GM21423 (cell line): Measurements from ENCODE around the gene ARID5B.
"Not testable (repeated sequence)": the region's sequence is repeated elsewhere in the genome, so short reads cannot be mapped to it uniquely, and the experiment has no call there.

Experiments
- ATAC-seq: cut with Tn5 transposase; IDR thresholded peaks from one replicate; pipeline ENCODE4 v1.9.1; 2021; ENCODE audit warnings: mild to moderate bottlenecking, moderate library complexity; ENCODE audit not compliant: unreplicated experiment

Gene ARID5B

GRCh38 chr10:61964059-61964709, 62.7 kb downstream of the ARID5B start:
- no peak for ATAC-seq

- no peak for ATAC-seq
These were observed 63.6 kb downstream of the ARID5B start for GRCh38 chr10:61964949-61965702.

GRCh38 chr10:61965703-61966395, 64.3 kb downstream of the ARID5B start:
- ATAC-seq, result no peak

GRCh38 chr10:61967298-61967697, 65.8 kb downstream of the ARID5B start:
- ATAC-seq, result no peak

- no peak for ATAC-seq
These were observed 68.9 kb downstream of the ARID5B start for GRCh38 chr10:61970182-61971002.

GRCh38 chr10:61971003-61971325, 69.5 kb downstream of the ARID5B start:
- ATAC-seq, result no peak

- no peak for ATAC-seq
These were observed 71.7 kb downstream of the ARID5B start for GRCh38 chr10:61973169-61973568.

GRCh38 chr10:61973906-61974305, 72.4 kb downstream of the ARID5B start:
- ATAC-seq, result no peak

GRCh38 chr10:61974601-61975390, 73.3 kb downstream of the ARID5B start:
- peak; percentile 20 for ATAC-seq

GRCh38 chr10:61975391-61975932, 74.0 kb downstream of the ARID5B start:
- ATAC-seq, result peak; percentile 79

- ATAC-seq, result not testable (repeated sequence)
These were observed 75.6 kb downstream of the ARID5B start for GRCh38 chr10:61976951-61977721.

- no peak for ATAC-seq
These were observed 77.5 kb downstream of the ARID5B start for GRCh38 chr10:61978965-61979364.

- no peak for ATAC-seq
These were observed 80.0 kb downstream of the ARID5B start for GRCh38 chr10:61981460-61981859.

GRCh38 chr10:61983255-61983654, 81.8 kb downstream of the ARID5B start:
- no peak for ATAC-seq

GRCh38 chr10:61984803-61985418, 83.4 kb downstream of the ARID5B start:
- ATAC-seq, result no peak

GRCh38 chr10:61985715-61986114, 84.2 kb downstream of the ARID5B start:
- no peak for ATAC-seq

GRCh38 chr10:61986382-61986781, 84.9 kb downstream of the ARID5B start:
- no peak for ATAC-seq

GRCh38 chr10:61986788-61987492, 85.4 kb downstream of the ARID5B start:
- ATAC-seq, result no peak
